Activated gamma-delta T cell treated with anti-CD3 and anti-CD28 coated beads, Interleukin-2, amount 50 U/mL, for 16 hours (primary cell): ENCODE measurements around the gene IL4I1.

Source experiments
- DNase-seq: peaks from one replicate; pipeline ENCODE4 v3.0.0-alpha.2; 2020; ENCODE audit warnings: low read depth

The IL4I1 gene

DNA sequence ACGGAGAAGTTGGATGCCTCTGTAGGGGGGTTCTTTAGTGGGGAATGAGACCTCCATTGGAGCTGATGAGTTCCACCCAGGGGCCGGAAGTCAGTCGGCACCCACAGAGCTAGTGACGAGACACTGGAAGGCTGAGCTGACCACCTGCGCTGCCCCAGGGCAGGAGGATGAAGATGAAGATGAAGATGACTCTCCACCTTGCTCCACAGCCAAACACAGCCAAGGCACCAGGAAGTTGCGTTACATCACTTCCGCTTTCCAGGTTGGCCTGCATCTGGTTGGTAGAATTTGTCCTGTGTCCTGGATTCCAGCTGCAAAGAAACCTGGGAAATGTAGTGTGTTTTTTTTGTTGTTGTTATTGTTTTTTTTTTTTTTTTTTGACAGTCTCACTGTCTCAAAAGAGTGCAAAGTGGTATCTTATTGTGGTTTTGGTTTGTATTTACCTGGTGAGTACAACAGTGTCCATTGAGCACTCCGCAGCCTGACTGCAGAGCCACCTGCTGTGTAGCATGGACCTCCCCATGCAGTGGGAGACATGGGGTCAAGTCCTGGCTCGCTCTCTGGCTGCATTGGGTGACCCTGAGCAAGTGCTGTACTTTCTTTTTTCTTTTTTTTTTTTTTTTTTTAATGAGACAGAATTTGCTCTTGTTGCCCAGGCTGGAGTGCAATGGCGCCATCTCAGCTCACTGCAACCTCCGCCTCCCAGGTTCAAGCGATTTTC, 17.3 kb downstream of the IL4I1 start:
- DNase-seq = no peak

- DNase-seq = no peak
Observed at GRCh38 chr19:49878744-49879070, 18.0 kb downstream of the IL4I1 start.

DNA sequence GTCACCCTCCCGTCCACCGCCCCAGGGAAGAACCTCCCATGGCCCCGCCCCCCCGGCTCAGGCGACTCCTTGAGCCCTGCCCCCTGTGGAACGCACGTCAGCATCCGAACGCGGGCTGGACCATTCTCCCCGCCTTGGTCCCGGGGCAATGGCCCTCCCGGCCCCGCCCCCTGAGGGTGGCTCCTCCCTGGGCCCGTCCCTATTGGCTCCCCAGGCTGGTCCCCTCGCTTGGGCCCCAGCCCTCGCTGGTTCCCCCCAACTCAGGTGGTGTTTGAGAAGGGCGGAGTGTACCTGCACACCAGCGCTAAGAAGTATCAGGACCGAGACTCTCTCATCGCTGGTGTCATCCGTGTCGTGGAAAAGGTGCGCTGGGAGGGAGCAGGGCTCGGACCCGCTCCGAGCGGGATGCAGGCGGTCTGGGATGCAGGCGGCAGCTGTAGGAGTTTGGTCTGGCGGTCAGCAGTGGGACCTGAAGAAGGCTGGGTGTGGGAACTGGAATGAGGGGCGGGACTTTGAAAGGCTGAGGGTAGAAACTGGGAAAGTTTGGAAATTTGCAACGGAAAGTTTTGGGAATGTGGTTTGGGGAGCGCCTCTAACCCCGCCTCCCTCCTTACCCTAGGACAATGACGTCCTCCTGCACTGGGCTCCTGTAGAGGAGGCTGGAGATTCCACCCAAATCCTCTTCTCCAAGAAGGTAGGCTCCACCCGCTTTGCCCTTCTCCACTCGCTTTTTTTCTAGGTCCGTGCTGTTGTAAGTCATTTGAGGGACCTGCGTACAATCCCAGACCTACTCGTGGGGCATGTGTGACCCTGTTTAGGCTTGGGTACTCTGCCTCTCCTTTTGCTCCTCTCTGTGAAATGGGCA, 18.6 kb downstream of the IL4I1 start:
- peak; percentile 96 for DNase-seq

DNA sequence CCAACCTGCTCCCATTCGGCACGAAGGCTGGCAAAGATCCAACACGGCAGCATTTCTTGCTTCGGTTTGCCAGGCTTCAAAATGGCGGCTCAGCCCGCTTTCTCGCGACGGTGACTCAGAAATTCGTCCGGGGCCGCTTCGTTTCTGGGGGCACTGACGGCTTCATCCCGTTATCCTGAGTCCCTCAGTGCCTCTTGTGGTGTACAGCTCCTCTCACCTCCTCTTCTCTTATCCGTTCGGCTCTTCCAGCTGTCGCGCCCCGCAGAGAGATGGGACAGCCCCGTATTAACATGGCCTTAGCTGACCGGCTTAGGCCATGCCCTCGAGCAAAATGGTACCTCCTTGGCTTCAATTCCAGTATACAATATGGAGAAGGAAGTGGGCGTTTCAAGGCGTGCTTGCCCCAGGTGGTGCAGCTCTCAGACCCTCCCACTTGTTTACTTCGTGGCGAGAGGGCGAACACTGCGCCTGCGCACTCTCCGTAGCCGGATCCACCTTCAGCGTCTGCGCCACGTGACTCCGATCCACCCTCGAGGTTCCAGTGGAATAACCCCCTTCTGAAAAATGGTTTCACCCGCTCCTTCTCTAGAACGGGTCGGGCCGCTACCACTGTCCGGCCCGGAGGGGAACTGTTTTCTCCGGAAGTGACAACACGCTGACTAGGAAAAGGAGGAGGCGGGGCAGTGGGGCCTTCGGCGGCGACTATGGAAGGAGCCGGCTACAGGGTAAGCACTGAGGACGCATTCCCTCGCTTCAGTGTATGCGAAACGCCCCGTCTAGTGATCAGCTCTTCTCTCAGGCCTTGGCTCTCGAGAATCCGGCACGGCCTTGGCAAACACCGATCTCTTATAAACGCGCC, 19.4 kb downstream of the IL4I1 start, which contains the start of the genes AKT1S1 and TBC1D17:
Gene AKT1S1, minus strand, starts transcription at position 336 of the 859 bp plus-strand sequence. CDS start 4,060 bp downstream, outside the sequence.
Gene TBC1D17, plus strand, starts transcription at position 683 of the 859 bp plus-strand sequence. Its CDS starts 22 bp downstream, at position 705.
- peak; percentile 96 for DNase-seq

DNA sequence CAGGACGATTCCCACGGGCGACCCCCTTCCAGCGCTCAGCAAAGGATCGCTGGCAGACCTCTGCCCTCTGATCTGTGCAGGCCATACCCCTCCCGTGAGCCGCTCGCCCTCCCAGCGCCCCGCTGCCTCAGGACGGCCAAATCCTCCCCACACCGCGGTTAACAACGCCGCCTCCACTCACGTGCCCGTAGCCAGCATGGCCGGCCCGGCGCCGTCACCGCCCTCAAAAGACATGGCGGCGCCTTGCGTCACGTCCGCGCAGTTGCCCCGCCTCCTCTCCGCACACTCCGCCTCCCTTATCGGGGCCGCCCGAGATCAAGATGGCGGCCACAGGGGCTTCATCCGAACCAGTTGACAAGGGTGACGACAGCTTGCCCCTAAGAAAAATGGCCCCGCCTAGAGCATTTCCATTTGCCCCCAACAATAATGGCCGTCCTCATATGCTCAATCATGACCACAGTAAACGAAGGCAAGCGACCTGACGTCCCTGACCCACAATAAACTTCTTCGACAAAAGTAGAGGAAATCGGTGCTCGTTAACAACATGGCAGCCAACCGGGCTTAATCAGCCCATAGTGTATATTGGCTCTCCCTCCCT, 20.2 kb downstream of the IL4I1 start:
- DNase-seq = peak; percentile 94

DNA sequence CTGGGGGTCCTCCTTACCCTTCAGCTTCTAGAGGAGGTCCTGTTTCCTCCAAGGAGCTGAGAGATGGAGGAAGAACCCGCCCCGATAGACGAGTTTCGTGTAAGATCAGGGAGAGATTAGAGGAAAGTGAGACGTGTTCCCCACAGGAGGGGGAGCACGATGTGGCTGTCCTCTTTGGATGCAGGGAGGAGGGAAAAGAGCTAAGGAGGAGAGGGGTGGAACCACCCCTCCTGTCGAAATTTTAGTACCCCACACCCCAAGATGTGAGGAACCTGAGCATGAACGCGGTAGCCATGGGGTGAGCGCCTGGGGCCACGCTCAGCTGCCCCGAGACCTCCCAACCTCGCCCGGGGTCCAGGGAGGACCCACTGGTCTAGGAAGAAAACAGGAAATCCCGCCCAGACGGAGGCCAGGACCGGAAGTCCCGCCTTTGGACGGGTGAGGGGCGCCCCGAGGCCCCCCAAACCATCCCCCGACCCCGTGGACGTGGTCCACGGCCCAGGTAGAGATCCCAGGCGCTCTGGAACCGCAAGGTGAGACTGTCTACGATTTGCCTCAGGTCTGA, 20.7 kb downstream of the IL4I1 start:
- peak; percentile 34 for DNase-seq

DNA sequence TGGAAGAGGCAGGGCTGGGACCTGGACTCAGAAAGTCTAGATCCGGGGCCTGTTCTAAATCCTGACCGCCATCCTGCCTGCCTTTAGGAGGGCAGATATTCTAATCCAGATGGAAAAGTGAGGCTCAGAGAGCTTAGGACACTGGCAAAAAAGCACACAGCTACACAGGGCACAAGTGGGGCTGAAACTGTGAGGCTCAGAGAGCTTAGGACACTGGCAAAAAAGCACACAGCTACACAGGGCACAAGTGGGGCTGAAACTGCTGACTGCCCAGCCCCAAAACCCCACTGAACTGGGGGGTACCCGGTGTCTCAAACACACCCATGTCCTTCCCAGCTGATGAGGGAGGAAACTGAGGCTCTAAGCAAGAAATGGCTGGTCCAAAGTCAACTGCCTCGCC, 21.5 kb downstream of the IL4I1 start:
- DNase-seq = no peak

- no peak for DNase-seq
Observed at GRCh38 chr19:49874503-49875157, 22.1 kb downstream of the IL4I1 start.

DNA sequence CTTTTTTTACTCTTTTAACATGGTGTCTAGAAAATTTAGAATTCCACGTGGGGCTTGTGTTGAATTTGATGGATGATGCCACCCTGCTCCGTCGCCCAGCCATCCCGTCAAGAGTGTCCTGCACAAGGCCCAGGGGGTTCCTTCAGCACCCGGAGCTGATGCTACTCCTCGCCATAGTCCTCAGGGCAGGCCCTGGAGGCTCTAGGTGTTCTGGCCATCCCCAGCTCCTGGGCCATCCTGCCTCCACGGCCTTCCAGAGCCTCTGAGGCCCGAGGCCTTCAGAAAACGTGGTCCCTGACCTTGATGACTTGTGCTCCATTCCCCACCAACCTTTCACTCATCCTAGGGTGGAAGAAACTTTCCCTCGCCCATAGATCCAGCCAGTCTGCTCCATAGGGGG, 22.9 kb downstream of the IL4I1 start:
- no peak for DNase-seq

DNA sequence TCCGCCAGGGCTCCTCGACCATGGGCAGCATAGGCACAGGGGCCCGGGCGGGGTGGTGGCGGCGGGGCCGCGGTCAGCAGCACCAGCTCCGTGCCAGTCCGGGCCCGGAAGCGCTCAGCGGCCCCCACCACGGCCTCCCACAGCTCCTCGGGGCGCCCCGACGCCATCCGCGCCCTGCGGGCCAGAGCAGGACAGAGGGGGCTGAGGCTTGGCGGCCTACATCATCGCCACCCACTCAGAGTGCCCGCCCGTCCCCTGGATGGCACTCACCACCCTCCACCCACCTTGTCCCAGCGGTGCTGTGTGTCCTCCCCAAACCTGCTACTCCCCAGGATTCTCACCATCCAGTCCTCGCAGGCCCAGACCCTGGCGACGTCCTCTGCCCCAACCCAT, 23.6 kb downstream of the IL4I1 start:
- no peak for DNase-seq

DNA sequence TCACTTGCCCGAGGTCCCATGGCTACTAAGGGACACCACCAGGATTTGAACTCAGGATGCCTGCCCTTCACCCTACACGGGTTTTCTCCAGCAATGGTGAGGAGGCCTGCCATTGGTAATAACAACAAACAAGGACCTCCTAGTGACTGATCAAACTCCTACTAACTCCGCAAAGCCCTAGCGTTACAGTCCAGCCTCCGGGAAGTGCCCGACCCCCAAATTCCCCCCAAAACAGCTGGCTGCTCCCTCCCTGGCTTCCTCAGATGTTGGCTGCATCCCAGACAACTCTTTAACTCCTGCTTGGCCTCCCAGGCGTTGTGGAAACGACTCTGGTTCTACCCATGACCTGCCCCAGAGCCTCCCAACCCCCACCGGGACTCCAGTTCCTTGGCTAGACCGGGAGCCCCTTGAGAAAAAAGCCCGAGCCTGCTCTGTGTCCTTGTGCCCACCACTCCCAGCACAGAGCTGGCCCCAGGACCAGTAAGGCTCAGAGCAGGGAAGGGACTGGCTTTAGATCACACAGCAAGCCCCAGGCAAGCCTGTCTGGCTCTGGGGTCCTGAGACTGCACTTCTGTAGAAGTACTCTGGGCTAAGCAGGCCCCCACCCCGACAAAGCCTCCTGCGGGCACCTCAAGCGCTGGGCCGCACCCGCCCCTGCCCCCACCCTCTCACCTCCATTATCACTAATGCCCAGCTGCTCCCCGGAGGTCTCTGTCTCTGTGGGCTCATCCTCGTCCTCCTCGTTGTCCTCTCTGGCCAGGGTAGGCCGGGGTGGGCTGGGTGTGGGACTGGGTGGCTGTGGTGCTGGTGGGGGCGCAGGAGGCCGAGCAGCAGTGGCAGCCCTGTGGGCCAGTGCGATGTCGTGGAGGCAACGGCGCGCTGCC, 24.2 kb downstream of the IL4I1 start:
- DNase-seq = no peak

- DNase-seq = no peak
Observed at GRCh38 chr19:49871349-49871985, 25.2 kb downstream of the IL4I1 start.

DNA sequence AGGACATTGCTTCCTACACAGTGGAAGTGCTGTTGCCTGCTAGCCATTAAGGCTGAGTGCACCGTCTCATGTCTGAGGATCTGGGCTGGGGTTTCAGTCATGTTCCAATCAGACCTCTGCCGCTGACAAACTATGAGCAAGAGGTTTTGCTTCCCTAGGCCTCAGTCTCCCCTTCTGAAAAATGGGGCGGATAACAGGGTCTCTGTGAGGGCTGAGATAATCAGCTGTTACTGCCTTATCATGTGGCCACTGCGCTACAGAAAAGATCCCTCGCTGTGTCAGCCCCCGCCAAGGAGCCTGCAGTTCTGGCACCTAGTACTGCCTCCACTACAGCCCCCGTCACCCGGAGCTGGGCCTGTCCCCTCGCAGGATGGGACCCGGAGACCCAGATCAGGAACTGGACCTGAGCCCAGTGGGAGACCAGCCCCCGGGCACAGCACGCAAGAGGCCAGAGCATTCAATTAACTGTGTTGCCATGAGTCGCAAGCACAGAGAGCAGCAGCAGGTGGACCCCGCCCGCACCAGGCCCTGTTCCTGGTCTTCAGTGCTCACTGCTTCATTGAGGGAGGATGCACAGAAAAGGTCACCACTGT, 26.3 kb downstream of the IL4I1 start:
- DNase-seq = no peak

GRCh38 chr19:49869484-49870308, 27.0 kb downstream of the IL4I1 start:
- DNase-seq = peak; percentile 81

- DNase-seq = no peak
Observed at GRCh38 chr19:49869009-49869483, 27.6 kb downstream of the IL4I1 start.

DNA sequence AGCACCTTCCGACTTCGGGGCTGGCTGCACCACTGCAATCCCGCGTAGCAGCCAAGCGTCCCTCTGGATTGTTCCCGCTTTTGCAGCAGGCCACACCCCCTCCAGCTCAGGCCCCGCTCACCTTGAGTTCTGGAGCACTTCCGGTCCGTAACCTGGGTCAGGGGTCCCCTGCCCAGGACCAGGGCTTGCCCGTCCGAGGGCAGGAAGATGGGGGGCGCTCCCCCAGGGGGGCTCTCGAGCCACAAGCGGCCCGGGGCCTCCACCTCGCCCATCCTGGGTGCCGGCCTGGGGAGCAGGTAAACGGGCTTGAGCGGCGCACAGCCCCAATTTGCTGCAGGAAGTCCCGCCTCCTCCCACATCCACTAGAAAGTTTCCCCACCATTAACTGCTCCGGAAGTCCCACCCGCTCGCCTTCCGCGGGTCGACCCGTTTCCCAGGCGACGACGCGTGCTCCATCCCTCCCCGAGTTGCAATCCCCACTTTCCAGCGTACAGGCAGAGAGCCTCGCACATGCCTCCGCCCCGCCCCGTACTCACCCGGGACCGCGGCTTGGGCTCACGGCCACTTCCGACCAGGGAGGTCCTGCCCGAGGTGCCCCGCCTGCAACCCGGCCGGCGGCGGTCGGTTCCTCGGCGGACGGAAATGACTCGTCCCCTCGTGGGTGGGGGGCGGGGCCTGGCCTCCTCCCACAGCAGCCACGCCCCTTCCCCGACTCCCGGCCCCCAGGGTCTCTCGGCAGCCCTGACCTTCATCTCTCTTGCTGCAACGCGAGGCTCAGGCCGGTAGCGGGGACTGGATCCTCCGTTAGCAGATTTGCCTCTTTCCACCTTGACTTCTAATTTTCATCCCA, 29.5 kb downstream of the IL4I1 start, which contains the start of gene PNKP:
Gene PNKP, minus strand, starts transcription at position 644 of the 850 bp plus-strand sequence. Its CDS starts 372 bp downstream, at position 272.
- peak; percentile 82 for DNase-seq

DNA sequence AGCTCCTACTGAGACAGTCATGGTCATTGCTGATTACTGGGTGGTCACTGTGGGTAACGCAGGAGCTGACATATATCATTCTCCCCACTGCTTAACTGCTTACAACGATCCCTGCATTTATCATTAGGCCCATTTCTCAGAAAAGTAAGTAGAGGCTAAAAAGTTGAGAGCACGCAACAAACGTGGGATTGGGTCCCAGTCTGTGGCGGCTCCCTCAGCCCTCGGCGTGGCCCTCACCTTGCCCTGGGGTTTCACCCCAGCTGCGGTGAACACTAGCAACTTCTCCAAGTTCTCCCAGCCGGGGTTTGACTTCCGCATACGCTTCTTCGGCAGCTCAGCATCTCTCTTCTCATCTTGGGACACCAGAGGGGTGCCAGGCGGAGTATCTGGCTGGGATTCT, 31.8 kb downstream of the IL4I1 start:
- no peak for DNase-seq
